22Rv1 (cell line): Measurements from ENCODE around the gene HDHD5.

Source experiments
- H3K27ac ChIP-seq: fragments of 450-650 bp; 2 replicates; pipeline ENCODE4 v1.5.1; 2017
- ZFX ChIP-seq: fragments of 450-650 bp; IDR thresholded peaks from 2 replicates; pipeline ENCODE4 v1.6.1; 2017; ENCODE audit warnings: antibody characterized with exemption, borderline replicate concordance
- TF ChIP-seq, protein P1 (sequence below): fragments of 450-650 bp; IDR thresholded peaks from 2 replicates; pipeline ENCODE4 v1.5.1; 2017; ENCODE audit warnings: mild to moderate bottlenecking

Gene HDHD5

DNA sequence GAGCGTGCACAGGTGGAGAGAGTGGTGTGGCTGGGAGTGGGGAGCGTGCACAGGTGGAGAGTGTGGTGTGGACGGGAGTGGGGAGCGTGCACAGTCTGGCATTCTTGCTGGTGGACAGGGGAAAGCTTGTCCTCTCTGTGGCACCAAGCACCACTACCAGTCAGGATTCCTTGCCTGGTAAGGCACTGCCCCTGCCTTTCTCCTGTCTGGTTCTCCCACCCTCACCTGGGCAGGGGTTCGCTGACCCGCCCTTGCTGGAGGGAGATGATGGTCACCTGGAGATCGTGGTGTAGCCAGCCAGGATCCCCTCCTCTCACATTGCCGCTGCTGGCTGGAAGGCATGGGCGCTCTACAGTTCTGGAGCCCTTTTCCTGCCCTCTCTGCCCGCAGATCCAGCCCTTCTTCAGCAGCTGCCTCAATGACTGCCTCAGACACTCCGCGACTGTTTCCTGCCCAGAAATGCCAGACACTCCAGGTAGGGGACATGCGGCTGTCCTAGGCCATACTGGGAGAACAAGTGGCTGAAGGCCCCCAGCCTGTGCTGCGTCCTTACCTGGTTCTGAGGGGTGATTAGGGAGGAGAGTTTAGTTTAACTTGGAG, 54.6 kb downstream of the HDHD5 start:
- no peak overlapping the region for H3K27ac ChIP-seq

GRCh38 chr22:17103351-17103750, 55.7 kb downstream of the HDHD5 start:
- TF ChIP-seq, protein P1, sequence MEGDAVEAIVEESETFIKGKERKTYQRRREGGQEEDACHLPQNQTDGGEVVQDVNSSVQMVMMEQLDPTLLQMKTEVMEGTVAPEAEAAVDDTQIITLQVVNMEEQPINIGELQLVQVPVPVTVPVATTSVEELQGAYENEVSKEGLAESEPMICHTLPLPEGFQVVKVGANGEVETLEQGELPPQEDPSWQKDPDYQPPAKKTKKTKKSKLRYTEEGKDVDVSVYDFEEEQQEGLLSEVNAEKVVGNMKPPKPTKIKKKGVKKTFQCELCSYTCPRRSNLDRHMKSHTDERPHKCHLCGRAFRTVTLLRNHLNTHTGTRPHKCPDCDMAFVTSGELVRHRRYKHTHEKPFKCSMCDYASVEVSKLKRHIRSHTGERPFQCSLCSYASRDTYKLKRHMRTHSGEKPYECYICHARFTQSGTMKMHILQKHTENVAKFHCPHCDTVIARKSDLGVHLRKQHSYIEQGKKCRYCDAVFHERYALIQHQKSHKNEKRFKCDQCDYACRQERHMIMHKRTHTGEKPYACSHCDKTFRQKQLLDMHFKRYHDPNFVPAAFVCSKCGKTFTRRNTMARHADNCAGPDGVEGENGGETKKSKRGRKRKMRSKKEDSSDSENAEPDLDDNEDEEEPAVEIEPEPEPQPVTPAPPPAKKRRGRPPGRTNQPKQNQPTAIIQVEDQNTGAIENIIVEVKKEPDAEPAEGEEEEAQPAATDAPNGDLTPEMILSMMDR, result no peak
- TF ChIP-seq ZFX, result no peak
- no peak overlapping the region for H3K27ac ChIP-seq

More for the DNA sequence above, 54.6 kb downstream of the HDHD5 start:
- TF ChIP-seq, protein P1, result no peak
- TF ChIP-seq ZFX, result no peak

DNA sequence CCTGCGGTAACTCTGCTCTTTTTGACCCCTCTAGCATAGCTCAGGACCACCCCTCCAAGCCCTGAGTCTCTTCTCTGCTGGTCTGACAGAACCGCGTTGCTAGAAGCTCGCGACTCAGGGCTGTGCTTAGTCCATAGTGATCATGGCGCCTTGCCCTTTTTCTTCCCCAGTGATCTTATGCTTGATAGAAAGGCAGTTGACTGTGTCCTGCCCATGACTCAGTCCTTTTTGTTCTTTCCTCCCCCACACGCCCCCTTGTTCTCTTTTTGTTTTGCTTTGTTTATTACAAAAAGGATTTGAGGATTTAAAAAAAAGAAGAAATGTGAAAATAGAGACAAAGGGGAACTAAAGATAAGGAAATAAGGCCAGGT, 56.8 kb downstream of the HDHD5 start:
- H3K27ac ChIP-seq, result no peak overlapping the region

GRCh38 chr22:17101475-17102296, 57.4 kb downstream of the HDHD5 start:
- TF ChIP-seq, protein P1, result no peak
- no peak overlapping the region for H3K27ac ChIP-seq

More for the DNA sequence above, 56.8 kb downstream of the HDHD5 start:
- TF ChIP-seq, protein P1, result no peak
- no peak for TF ChIP-seq ZFX

- TF ChIP-seq, protein P1, result no peak
- TF ChIP-seq ZFX, result no peak
- no peak overlapping the region for H3K27ac ChIP-seq
Measured at GRCh38 chr22:17100621-17101020, 58.5 kb downstream of the HDHD5 start.

DNA sequence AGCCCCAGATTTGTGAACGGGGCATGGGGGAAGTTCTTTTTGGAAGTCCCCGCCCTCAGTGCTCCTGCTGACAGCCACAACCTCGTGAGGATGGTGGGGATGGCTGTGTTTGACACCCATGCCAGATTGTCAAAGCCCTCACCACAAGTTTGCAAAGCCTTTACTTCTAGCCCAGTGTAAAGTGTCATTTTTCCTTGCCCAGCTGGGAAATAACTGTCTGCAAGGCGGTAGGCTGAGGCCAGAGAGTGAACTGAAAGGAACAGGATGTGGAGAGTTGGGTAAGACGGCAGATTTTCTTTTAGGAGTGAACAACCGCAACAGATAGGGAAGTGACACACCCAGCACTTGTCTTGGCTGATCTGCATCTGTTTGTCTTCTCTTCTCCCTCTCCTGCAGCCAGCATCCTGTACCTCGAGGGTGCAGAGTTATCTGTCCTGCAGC, 60.7 kb downstream of the HDHD5 start:
- H3K27ac ChIP-seq, result no peak overlapping the region

More for the DNA sequence above, 60.7 kb downstream of the HDHD5 start:
- TF ChIP-seq ZFX, result no peak
- TF ChIP-seq, protein P1, result no peak
